ENCODE data around the gene GCN1.
A peak's percentile ranks its signal among the peaks of the same experiment; 100 is the strongest.

GCN1 gene

GRCh38 chr12:120230326-120230973 lies 35.9 kb upstream of the GCN1 start:
- DNase-seq (ENCODE audit: low read depth in 2 of 3, low spot score in 1 of 3): no peak

- DNase-seq (ENCODE audit: low read depth in 2 of 3, low spot score in 1 of 3): no peak
These were observed 35.2 kb upstream of the GCN1 start for GRCh38 chr12:120229487-120230325.

GRCh38 chr12:120229071-120229486 lies 34.6 kb upstream of the GCN1 start:
- no peak for DNase-seq (ENCODE audit: low read depth in 2 of 3, low spot score in 1 of 3)

- DNase-seq (ENCODE audit: low read depth in 2 of 3, low spot score in 1 of 3): peak; percentile 84 to 90 (median 84)
These were observed 34.0 kb upstream of the GCN1 start for GRCh38 chr12:120228291-120229070.

GRCh38 chr12:120228041-120228290 lies 33.5 kb upstream of the GCN1 start:
- DNase-seq (ENCODE audit: low read depth in 2 of 3, low spot score in 1 of 3): no peak

- DNase-seq (ENCODE audit: low read depth in 2 of 3, low spot score in 1 of 3): no peak
These were observed 32.9 kb upstream of the GCN1 start for GRCh38 chr12:120227233-120228040.

GRCh38 chr12:120225852-120226640 lies 31.5 kb upstream of the GCN1 start:
- no peak for DNase-seq (ENCODE audit: low read depth in 2 of 3, low spot score in 1 of 3)

GRCh38 chr12:120225200-120225558 lies 30.7 kb upstream of the GCN1 start:
- DNase-seq (ENCODE audit: low read depth in 2 of 3, low spot score in 1 of 3): no peak

GRCh38 chr12:120224304-120225199 lies 30.0 kb upstream of the GCN1 start:
- no peak for DNase-seq (ENCODE audit: low read depth in 2 of 3, low spot score in 1 of 3)

GRCh38 chr12:120223458-120224303 lies 29.2 kb upstream of the GCN1 start:
- no peak for DNase-seq (ENCODE audit: low read depth in 2 of 3, low spot score in 1 of 3)

- no peak for DNase-seq (ENCODE audit: low read depth in 2 of 3, low spot score in 1 of 3)
These were observed 27.8 kb upstream of the GCN1 start for GRCh38 chr12:120222288-120222832.

GRCh38 chr12:120221576-120221900 lies 27.0 kb upstream of the GCN1 start:
- DNase-seq (ENCODE audit: low read depth in 2 of 3, low spot score in 1 of 3): no peak

- no peak for DNase-seq (ENCODE audit: low read depth in 2 of 3, low spot score in 1 of 3)
These were observed 26.5 kb upstream of the GCN1 start for GRCh38 chr12:120220838-120221575.

GRCh38 chr12:120218680-120219606 lies 24.4 kb upstream of the GCN1 start:
- DNase-seq (ENCODE audit: low read depth in 2 of 3, low spot score in 1 of 3): no peak

GRCh38 chr12:120216742-120217605 lies 22.5 kb upstream of the GCN1 start:
- DNase-seq (ENCODE audit: low read depth in 2 of 3, low spot score in 1 of 3): no peak
